H1 (cell line): ENCODE measurements around the gene MYO1F.

Experiments used
- CHD7 ChIP-seq: fragments of 300-600 bp; sonication (generic); IDR thresholded peaks from 2 replicates; pipeline ENCODE4 v1.7.1; 2012; ENCODE audit warnings: low read length, moderate library complexity, mild to moderate bottlenecking, inconsistent platforms; ENCODE audit not compliant: insufficient replicate concordance
- CTCF ChIP-seq, 3 experiments: IDR thresholded peaks; 1 replicate in 2 of 3; 2 replicates in 1 of 3; pipeline versions ENCODE4 v1.5.1 to v1.6.1; 2011; ENCODE audit warnings: low read length in 3 of 3, mild to moderate bottlenecking in 3 of 3, inconsistent platforms in 2 of 3, low read depth in 1 of 3, moderate library complexity in 1 of 3; ENCODE audit not compliant: insufficient read depth in 1 of 3; ENCODE audit errors: control extremely low read depth in 1 of 3
- EP300 ChIP-seq, 2 experiments: IDR thresholded peaks; 1 replicate in 1 of 2; 2 replicates in 1 of 2; pipeline ENCODE4 v1.6.1; 2011 to 2012; ENCODE audit warnings: low read depth in 2 of 2, low read length in 2 of 2, mild to moderate bottlenecking in 2 of 2, borderline replicate concordance in 1 of 2, inconsistent platforms in 1 of 2, moderate library complexity in 1 of 2
- EZH2 ChIP-seq: fragments of 200-600 bp; sonication (generic); IDR thresholded peaks from 2 replicates; pipeline ENCODE4 v1.7.1; 2012; ENCODE audit warnings: low read depth, mild to moderate bottlenecking, moderate library complexity, low read length, inconsistent platforms; ENCODE audit not compliant: severe bottlenecking
- GABPA ChIP-seq: IDR thresholded peaks from 2 replicates; pipeline ENCODE4 v1.6.1; 2011; ENCODE audit warnings: mild to moderate bottlenecking, low read length, moderate library complexity, borderline replicate concordance; ENCODE audit not compliant: insufficient read depth
- POLR2AphosphoS5 ChIP-seq: IDR thresholded peaks from 2 replicates; pipeline ENCODE4 v1.6.1; 2011; ENCODE audit warnings: low read depth, low read length

GRCh38 chr19:8584965-8585893 is 8.0 kb upstream of the MYO1F start:
- TF ChIP-seq POLR2AphosphoS5, result no peak
- TF ChIP-seq GABPA, result no peak
- no peak for TF ChIP-seq CHD7
- no peak for TF ChIP-seq EZH2
- no peak for TF ChIP-seq EP300 (IDR thresholded peaks at IDR 0.05; ENCODE audit: borderline replicate concordance in 1 of 2, low read depth in 2 of 2, low read length in 2 of 2)
- TF ChIP-seq CTCF (IDR thresholded peaks at IDR 0.05; ENCODE audit: control extremely low read depth in 1 of 3, insufficient read depth in 1 of 3, low read depth in 1 of 3, low read length in 3 of 3), result peak in 1 of 3 experiments; percentile 34; a peak in 1 of 4 replicates
